Activated B cell treated with CpG ODN at 0.5 μM for 24 hours (primary cell): ENCODE data around the gene TRAPPC8. TPM values are rescaled to one million over a fixed set of nuclear protein-coding genes. Genes with fewer than 3 reads are reported as not detected.
"Not testable (repeated sequence)": the region's sequence is repeated elsewhere in the genome, so short reads cannot be mapped to it uniquely, and the experiment has no call there.

Experiments
- ATAC-seq: fragments of 200-7000 bp; cut with Tn5 transposase; one replicate; pipeline ENCODE4 v1.10.0; 2021; ENCODE audit warnings: low read depth, mild to moderate bottlenecking, moderate library complexity
- CTCF ChIA-PET: fragments of 350-600 bp; sonication (Branson Sonifier 250); formaldehyde crosslinking; loops from one replicate; lab custom pipeline; 2021; ENCODE audit warnings: antibody characterized with exemption; lab: Charles Lee
- POLR2A ChIA-PET: fragments of 350-600 bp; sonication (Branson Sonifier 250); formaldehyde crosslinking; loops from one replicate; lab custom pipeline; 2021; ENCODE audit warnings: antibody characterized with exemption; lab: Charles Lee
- DNase-seq: peaks from one replicate; pipeline ENCODE4 v3.0.0; 2022
- H3K27ac Mint-ChIP-seq: one replicate; pipeline ENCODE4 v1.8.0; 2020; ENCODE audit warnings: mixed read lengths
- H3K27me3 Mint-ChIP-seq: one replicate; pipeline ENCODE4 v1.8.0; 2021; ENCODE audit warnings: mixed read lengths
- H3K36me3 Mint-ChIP-seq: one replicate; pipeline ENCODE4 v1.8.0; 2021; ENCODE audit warnings: low read depth, mixed read lengths
- H3K4me1 Mint-ChIP-seq: one replicate; pipeline ENCODE4 v1.8.0; 2021; ENCODE audit warnings: mixed read lengths
- H3K4me3 Mint-ChIP-seq: one replicate; pipeline ENCODE4 v1.8.0; 2020; ENCODE audit warnings: mild to moderate bottlenecking, mixed read lengths
- H3K9me3 Mint-ChIP-seq: one replicate; pipeline ENCODE4 v1.8.0; 2020; ENCODE audit warnings: mixed read lengths
- intact Hi-C: fragments of 100-400 bp; cut with micrococcal nuclease; formaldehyde crosslinking; loops from one replicate; pipeline ENCODE4 v1.15.1; 2024
- total RNA-seq: library from RNA; stranded (reverse); gene quantifications from 2 replicates; pipeline ENCODE4 v1.2.3, GENCODE V29; 2022
- TF ChIP-seq, protein P1 (sequence below): fragments of 200-600 bp; IDR thresholded peaks from one replicate; pipeline ENCODE4 v1.8.0; 2022; ENCODE audit warnings: antibody characterized with exemption, mild to moderate bottlenecking

Gene TRAPPC8
- total RNA-seq, 1 donor from 2014 or later = 69.2 TPM

DNA sequence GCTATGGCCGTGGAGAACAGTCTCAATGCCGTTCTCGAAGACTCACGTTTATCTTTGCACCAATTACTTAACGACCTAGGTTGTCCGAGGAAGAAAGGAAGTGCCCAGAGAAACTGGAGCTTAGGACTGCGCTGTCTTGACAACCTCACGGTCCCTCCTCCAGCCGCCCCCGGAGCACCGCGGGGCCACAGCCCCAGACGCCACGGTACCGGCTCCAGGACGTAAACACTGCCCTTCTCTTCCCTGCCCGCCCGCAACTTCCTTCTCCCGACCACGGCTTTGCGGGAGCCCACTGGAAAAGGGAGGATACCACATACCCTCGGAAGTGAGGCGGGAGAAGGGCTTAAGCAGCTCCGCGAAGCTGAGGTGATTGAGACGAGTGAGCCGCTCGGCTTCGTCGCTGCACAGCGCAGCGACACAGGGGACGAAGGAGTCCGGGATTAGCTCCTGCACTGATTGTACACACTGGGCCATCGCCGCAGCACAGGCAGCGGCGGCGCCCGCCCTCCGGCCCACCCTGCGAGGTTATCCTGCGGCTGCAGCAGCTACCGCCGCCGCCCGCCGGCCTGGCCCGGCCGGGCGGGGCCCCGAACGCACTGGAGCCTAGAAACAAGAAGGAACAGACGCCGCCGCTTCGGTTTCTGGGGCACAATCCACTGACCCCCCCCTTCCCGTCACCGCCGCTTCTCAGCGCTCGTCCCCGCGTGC lies 483 bp downstream of the TRAPPC8 start:
- TF ChIP-seq, protein P1, sequence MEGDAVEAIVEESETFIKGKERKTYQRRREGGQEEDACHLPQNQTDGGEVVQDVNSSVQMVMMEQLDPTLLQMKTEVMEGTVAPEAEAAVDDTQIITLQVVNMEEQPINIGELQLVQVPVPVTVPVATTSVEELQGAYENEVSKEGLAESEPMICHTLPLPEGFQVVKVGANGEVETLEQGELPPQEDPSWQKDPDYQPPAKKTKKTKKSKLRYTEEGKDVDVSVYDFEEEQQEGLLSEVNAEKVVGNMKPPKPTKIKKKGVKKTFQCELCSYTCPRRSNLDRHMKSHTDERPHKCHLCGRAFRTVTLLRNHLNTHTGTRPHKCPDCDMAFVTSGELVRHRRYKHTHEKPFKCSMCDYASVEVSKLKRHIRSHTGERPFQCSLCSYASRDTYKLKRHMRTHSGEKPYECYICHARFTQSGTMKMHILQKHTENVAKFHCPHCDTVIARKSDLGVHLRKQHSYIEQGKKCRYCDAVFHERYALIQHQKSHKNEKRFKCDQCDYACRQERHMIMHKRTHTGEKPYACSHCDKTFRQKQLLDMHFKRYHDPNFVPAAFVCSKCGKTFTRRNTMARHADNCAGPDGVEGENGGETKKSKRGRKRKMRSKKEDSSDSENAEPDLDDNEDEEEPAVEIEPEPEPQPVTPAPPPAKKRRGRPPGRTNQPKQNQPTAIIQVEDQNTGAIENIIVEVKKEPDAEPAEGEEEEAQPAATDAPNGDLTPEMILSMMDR = no peak
- peak overlapping the region; percentile 100 for H3K4me3 Mint-ChIP-seq
- peaks cover 22% of the 10 kb centered on the region for H3K36me3 Mint-ChIP-seq
- ChIA-PET POLR2A (interaction anchor here (0.7 to 4.5 kb wide), 12 partner anchors 10 to 828 kb away, joined by 3 to 110 read pairs (median 6); partner anchors contain the start of genes RNF125 and RNF138), CTCF (interaction anchor here (1.1 to 2.1 kb wide), 6 partner anchors 14 to 131 kb away, joined by 3 to 19 read pairs (median 8); partner anchors contain the start of gene RNF125)
- DNase-seq (no peak), ATAC-seq (peak; percentile 63)
- peak overlapping the region; percentile 100 for H3K27ac Mint-ChIP-seq
- intact Hi-C loops = loop anchor here (2.0 kb wide), 1 partner anchor 528 kb away; the partner anchor contains the start of gene GAREM1
- no peaks in the 10 kb centered on the region for H3K9me3 Mint-ChIP-seq
- H3K27me3 Mint-ChIP-seq = no peaks in the 10 kb centered on the region
- H3K4me1 Mint-ChIP-seq = peaks cover 48% of the 10 kb centered on the region

DNA sequence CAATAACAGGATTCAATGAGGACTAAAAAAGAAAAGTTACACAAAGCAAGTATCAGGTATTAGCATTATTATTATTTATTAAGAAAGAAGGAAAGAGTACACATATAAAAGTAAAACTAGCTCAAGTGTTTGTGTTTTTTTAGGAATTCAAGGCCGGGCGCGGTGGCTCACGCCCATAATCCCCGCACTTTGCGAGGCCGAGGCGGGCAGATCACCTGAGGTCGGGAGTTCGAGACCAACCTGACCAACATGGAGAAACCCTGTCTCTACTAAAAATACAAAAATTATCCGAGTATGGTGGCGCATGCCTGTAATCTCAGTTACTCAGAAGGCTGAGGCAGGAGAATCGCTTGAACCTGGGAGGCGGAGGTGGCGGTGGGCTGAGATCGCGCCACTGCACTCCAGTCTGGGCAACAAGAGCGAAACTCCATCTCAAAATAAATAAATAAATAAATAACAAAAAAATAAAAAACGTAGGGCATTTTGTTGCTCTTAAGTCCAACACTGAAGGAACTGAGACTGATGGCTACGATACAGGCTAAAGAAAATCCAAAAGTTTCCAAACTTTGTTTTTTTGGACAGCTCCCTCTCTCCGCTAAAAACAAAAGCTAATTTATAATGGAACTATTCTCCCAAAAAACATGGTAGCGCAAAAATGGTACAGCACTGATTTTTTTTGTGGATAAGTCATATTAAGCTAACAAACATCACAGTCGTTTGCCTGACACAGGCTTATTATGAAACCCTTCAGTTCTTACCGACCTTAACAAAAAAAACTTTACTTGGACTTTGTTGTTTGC lies 1.7 kb downstream of the TRAPPC8 start:
- Mint-ChIP-seq H3K27me3 (no peaks in the 10 kb centered on the region), H3K4me1 (peaks cover 48% of the 10 kb centered on the region), H3K27ac (peak overlapping the region; percentile 27), H3K36me3 (peaks cover 30% of the 10 kb centered on the region), H3K9me3 (no peaks in the 10 kb centered on the region), H3K4me3 (peak overlapping the region; percentile 100)
- ATAC-seq (no peak), DNase-seq (no peak)
- CTCF ChIA-PET = no interaction called here
- POLR2A ChIA-PET = interaction anchor here (0.6 to 4.5 kb wide), 4 partner anchors 9 to 159 kb away, joined by 3 to 110 read pairs (median 39); partner anchors contain the start of genes RNF125 and RNF138
- TF ChIP-seq, protein P1 = no peak
- intact Hi-C loops = no loop called here

DNA sequence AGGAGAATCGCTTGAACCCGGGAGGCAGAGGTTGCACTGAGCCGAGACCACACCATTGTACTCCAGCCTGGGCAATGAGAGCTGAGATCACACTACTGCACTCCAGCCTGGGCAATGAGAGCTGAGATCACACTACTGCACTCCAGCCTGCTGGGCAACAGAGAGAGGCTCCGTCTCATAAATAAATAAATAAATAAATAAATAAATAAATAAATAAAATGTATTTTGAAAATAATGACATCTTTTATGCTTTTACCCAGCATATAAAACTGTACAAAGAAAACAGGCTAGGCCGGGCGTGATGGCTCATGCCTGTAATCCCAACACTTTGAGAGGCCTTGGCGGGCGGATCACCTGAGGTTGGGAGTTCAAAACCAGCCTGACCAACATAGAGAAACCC lies 8.2 kb downstream of the TRAPPC8 start:
- Mint-ChIP-seq H3K4me1 (peaks cover 13% of the 10 kb centered on the region), H3K36me3 (peaks cover 41% of the 10 kb centered on the region)
- POLR2A ChIA-PET, H3K27me3 Mint-ChIP-seq, DNase-seq, H3K27ac Mint-ChIP-seq, CTCF ChIA-PET, H3K4me3 Mint-ChIP-seq, H3K9me3 Mint-ChIP-seq, ATAC-seq, intact Hi-C loops: not testable (repeated sequence)

DNA sequence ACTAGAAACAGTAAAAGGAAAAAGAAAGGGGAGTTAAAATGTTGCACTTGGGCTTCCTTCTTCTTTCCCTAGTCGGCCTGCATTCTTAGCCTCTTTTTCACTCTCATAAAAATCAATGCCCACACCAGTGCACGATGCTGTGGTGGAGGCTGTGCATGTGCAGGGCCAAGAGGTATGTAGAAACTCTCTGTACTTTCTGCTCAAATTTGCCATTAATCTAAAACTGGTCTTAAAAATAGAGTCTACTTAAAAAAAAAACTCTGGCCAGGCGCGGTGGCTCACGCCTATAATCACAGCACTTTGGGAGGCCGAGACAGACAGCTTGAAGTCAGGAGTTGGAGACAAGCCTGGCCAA lies 11.1 kb downstream of the TRAPPC8 start:
- CTCF ChIA-PET = no interaction called here
- intact Hi-C loops = no loop called here
- peaks cover 42% of the 10 kb centered on the region for H3K36me3 Mint-ChIP-seq
- H3K4me1 Mint-ChIP-seq = no peaks in the 10 kb centered on the region
- ATAC-seq = no peak
- H3K27ac Mint-ChIP-seq = no peak overlapping the region
- no peak for DNase-seq
- no peaks in the 10 kb centered on the region for H3K9me3 Mint-ChIP-seq
- no peak overlapping the region for H3K4me3 Mint-ChIP-seq
- TF ChIP-seq, protein P1 = no peak
- no peaks in the 10 kb centered on the region for H3K27me3 Mint-ChIP-seq
- POLR2A ChIA-PET = interaction anchor here (1.5 kb wide), 1 partner anchor 10 kb away, joined by 12 read pairs; the partner anchor contains the start of gene TRAPPC8

DNA sequence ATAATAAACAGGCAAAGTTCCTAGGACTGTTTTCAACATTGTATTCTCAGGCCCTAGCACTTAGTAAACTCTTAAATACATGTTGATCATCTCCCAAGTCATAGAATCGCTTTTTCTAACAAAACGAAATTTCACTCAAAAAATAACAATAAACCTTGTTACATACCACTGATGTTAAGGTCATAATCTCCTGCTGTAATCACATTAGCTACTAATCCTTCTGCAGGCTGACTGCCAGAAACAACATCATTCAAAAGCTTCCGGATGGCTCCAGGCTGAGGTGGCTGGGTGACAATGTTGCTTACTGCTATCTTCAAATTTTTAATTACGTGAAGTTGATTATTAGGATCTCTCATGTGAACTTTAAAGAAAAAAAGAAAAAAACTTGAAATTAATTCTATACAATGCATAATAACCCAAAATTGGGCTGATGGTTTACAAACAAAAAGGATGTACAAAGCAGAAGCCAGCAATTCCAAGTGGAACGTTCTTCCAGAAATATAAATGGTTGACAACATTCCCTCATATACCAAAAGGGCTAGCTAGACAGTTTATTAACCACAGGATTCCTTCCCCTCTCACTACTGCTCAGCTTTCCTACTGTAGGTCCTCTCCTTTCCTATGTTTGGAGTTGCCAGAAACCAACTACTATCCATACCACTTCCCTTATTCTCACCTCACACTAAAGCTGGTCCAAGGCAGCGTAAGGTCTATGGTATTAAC lies 11.6 kb downstream of the TRAPPC8 start:
- Mint-ChIP-seq H3K27ac (no peak overlapping the region), H3K4me1 (no peaks in the 10 kb centered on the region), H3K27me3 (no peaks in the 10 kb centered on the region), H3K36me3 (peaks cover 44% of the 10 kb centered on the region), H3K4me3 (no peak overlapping the region), H3K9me3 (no peaks in the 10 kb centered on the region)
- intact Hi-C loops = no loop called here
- TF ChIP-seq, protein P1 = no peak
- ChIA-PET CTCF (no interaction called here), POLR2A (interaction anchor here (1.5 kb wide), 1 partner anchor 11 kb away, joined by 12 read pairs; the partner anchor contains the start of gene TRAPPC8)
- ATAC-seq = no peak
- DNase-seq = no peak
